ENCODE data around the gene SETD2.

DNA sequence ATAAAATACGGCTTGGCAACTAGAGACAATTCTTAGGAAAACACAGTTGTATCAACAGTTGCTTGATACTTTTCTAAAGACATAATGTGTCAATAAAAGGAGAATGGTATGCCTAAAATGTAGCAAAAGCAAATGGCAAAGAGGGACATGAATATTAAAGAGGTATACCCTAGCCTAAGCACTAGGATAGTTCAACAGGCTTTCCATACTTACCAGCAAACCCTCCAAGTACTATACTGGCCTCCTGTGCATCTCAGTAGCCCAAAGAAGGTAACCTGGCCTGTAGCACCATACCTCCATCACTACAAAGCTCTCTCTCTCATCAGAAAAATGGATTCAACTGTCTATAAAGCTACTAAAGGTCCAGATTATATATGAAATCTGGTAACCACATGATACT, 7.5 kb downstream of the SETD2 start:
- TF ChIP-seq SUZ12 (IDR thresholded peaks at IDR 0.05; ENCODE audit: extremely low read depth, insufficient read depth, insufficient read length) (no peak), YY1 (IDR thresholded peaks at IDR 0.05; ENCODE audit: insufficient read depth, insufficient read length) (no peak), ZNF274 (IDR thresholded peaks at IDR 0.05; ENCODE audit: low read depth, low read length) (no peak)

All from NT2/D1 (cell line).